Sigmoid colon (tissue), 4 donors: Measurements from ENCODE around the gene RPS5.

Source experiments
- EP300 ChIP-seq, 4 donors: sonication (generic); formaldehyde crosslinking; IDR thresholded peaks; one replicate each; pipeline ENCODE4 v1.6.1; 2017; ENCODE audit warnings: antibody characterized with exemption in 4 of 4
- POLR2A ChIP-seq, 2 donors: fragments of 450-650 bp; IDR thresholded peaks; one replicate each; pipeline ENCODE4 v1.6.1; 2016; ENCODE audit warnings: antibody characterized with exemption in 2 of 2, mild to moderate bottlenecking in 2 of 2, moderate library complexity in 2 of 2
- TF ChIP-seq, protein P1 (sequence below), 4 experiments: fragments of 450-650 bp in 3 of 4; fragments of 200-600 bp in 1 of 4; IDR thresholded peaks; one replicate each; pipeline ENCODE4 v1.5.1; 2016 to 2019; ENCODE audit warnings: antibody characterized with exemption in 4 of 4, mild to moderate bottlenecking in 3 of 4, moderate library complexity in 2 of 4

DNA sequence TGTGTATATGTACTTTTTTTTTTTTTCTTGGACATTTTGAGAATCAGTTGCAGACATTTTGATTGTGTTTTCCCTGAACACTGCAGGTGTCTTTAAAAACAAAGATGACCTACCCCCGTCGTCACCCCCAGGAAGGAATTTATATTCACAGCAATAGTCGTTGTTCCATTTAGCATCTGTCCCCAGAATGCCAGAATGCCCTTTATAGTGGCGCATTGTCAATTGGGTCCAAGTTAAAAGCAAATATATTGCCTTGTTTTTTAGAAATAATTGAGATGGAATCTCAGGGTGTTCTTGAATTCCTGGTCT is 6.6 kb downstream of the RPS5 start:
- TF ChIP-seq EP300 (IDR thresholded peaks at IDR 0.05) (no peak), POLR2A (IDR thresholded peaks at IDR 0.05) (no peak)
- TF ChIP-seq, protein P1, sequence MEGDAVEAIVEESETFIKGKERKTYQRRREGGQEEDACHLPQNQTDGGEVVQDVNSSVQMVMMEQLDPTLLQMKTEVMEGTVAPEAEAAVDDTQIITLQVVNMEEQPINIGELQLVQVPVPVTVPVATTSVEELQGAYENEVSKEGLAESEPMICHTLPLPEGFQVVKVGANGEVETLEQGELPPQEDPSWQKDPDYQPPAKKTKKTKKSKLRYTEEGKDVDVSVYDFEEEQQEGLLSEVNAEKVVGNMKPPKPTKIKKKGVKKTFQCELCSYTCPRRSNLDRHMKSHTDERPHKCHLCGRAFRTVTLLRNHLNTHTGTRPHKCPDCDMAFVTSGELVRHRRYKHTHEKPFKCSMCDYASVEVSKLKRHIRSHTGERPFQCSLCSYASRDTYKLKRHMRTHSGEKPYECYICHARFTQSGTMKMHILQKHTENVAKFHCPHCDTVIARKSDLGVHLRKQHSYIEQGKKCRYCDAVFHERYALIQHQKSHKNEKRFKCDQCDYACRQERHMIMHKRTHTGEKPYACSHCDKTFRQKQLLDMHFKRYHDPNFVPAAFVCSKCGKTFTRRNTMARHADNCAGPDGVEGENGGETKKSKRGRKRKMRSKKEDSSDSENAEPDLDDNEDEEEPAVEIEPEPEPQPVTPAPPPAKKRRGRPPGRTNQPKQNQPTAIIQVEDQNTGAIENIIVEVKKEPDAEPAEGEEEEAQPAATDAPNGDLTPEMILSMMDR (IDR thresholded peaks at IDR 0.05) = no peak
